GM10266 (cell line): ENCODE measurements around the gene CDH23.

Experiments used
- DNase-seq: peaks from one replicate; pipeline ENCODE4 v3.0.0; 2012; ENCODE audit errors: extremely low spot score
- TF ChIP-seq, protein P1 (sequence below): IDR thresholded peaks from 2 replicates; pipeline ENCODE4 v1.5.1; 2012; ENCODE audit warnings: mild to moderate bottlenecking, low read depth; ENCODE audit not compliant: control insufficient read depth, insufficient read depth; ENCODE audit errors: missing control alignments

The CDH23 gene

DNA sequence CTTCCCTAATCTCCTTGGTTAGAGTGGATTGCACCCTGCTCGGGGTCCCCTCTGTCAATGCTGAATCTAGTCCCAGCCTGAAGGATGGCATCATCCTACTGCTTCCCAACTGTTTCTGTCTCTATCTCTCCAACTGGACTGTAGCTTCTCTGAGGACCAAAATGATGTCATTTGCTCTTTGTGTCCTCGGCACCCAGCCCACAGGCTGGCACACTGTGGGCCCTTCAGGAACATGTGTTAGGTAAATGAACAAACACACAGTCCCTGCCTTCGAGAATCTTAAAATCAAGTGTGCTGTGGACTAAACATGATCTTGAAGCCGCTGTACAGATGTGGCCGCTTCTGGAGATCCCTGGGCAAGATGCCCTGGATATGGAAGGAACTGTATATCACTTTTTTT is 5.0 kb upstream of the CDH23 start:
- no peak for DNase-seq
- TF ChIP-seq, protein P1, sequence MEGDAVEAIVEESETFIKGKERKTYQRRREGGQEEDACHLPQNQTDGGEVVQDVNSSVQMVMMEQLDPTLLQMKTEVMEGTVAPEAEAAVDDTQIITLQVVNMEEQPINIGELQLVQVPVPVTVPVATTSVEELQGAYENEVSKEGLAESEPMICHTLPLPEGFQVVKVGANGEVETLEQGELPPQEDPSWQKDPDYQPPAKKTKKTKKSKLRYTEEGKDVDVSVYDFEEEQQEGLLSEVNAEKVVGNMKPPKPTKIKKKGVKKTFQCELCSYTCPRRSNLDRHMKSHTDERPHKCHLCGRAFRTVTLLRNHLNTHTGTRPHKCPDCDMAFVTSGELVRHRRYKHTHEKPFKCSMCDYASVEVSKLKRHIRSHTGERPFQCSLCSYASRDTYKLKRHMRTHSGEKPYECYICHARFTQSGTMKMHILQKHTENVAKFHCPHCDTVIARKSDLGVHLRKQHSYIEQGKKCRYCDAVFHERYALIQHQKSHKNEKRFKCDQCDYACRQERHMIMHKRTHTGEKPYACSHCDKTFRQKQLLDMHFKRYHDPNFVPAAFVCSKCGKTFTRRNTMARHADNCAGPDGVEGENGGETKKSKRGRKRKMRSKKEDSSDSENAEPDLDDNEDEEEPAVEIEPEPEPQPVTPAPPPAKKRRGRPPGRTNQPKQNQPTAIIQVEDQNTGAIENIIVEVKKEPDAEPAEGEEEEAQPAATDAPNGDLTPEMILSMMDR = no peak

DNA sequence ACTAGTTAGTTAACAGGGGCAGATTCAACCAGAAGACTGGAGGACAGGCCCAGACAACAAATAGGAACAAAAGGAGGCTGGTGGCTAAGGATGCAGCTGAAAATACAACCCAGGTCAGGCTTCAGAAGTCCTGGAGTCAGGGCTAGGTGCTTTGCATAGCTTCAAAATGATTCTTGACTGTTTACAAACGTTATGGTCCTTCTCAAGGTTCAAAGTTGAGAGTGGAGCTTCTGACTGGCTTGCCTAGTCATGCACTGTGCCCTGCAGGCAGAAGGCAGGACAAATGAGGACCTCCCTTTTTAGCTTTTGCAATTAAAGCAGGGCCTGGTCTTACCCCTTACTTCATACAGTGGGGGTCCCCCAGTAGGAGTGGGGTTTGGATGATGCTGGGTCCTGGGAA is 4.4 kb upstream of the CDH23 start:
- TF ChIP-seq, protein P1 = no peak
- DNase-seq = no peak

DNA sequence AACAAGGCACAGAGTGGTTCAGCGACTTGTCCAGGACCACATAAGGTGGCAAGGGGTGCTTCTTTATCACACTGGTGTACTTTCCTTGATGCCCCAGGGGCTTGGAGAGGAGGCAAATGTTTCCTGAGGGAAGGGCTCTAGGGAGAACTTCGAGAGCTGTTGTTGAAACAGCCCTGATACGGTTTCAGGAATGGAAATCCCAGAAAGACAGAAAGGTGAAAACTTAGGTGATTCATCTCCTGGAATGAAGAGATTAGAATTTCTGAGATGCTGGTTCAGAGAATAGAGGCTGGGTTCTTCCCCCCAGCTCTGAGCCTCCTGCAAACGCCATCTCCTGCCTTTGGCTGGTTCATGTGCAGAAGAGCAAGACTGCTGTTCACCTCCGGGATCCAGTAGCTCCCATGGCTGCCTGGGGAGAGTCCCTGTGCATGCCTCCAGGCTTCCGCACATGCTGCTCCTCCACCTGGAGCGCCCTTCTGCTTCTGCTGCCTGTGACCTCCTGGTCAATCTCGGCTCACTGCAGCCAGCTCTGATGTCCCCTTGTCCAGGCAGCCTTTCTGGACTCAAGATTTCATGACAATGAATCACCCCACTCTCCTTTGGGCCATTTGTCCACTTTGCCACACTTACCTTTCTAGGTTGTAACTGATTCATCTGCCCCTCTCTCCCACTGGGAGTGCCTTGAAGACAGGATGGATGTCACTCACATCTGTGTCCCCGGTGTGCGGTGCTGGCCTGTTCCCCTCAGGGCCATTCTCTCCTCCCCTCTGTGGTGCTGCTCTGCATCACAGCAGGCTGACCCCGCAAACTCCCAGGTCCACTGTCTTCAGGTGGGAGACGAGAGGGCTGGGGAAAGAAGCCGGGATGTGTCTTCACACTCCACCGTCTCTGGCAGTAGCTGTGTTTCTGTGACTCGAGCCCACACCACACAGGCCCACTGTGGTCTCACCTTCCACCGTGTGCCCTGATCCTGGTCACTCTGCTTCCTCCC is 3.6 kb upstream of the CDH23 start:
- DNase-seq = no peak
- TF ChIP-seq, protein P1 = no peak

DNA sequence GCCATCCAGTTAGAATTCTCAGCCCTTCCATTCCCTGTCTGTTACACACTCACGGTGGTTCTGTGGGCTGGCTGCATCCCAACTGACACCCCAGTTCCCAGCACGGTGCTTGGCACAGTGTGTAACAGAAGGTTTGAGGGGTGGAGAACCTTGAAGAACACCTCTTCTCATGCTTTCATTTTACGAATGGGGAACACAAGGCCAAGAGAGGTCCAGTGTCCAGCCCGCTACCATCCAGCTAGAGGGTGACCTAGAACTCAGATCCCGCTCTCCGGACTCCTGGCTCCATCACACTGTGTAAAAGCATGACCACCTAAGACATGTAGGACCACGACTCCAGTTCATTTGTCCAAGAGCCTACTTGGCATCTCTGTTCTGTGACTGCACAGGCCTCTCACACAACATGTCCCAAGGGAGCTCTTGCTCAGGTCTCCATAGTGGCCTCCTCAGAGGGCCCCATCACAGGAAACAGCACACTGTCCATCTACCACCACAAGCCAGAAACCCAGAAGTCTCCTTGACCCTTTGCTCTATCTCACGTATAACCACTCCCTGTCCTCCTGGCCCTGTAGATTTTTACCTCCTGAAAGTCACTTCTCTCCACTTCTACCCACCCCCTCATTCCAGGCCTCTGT is 2.8 kb upstream of the CDH23 start:
- no peak for DNase-seq
- TF ChIP-seq, protein P1 = no peak

DNA sequence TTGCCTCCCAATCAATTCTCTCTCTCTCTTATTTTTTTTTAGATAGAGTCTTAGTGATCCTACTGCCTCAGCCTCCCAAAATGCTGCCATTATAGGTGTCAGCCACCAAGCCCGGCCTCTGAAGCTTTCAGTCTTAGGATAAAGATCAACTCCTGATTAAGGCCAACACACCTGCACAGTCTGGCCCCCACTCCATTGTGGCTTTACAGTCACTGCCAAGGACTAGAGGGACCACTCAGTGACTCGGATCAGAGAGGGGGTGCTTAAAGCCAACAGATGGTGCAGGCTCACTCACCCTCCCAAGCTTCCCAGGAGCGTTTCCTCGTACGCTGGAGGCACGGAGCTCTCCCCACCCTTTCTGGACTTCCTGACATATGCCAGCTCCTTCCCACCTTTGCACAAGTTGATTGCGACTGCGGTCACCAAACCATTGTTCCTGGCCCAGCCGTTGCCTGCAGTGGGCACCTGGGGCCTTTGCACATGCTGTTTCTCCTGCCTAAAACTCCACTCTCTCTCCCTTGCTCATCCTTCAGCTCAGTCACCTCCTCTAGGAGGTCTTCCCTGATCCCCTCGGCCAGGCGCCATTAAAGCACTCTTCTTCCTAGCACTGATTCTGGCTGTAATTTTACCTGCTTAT is 1.7 kb upstream of the CDH23 start:
- DNase-seq = no peak
- TF ChIP-seq, protein P1 = no peak

DNA sequence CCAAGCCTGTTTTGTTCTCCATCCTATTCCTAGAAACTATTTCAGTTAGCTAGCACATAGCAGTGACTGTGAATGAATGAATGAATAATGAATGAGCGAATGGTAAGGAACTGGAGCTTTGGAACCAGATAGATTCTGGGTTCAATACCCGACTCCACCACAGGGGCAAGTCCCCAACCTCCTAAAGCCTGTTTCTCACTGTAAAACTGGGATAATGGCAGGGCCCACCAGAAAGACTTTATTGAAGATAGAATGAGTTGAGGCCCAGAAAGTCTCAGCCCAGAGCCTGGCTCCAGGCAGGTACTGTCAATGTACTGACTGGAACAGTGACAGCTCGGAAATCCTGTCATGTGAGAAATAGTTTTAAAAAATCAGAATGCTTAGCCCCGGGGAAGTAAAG is 1.1 kb upstream of the CDH23 start:
- no peak for DNase-seq

More for the DNA sequence above, 1.1 kb upstream of the CDH23 start:
- TF ChIP-seq, protein P1 = no peak
